Measurements from ENCODE around the gene WDR91.

DNA sequence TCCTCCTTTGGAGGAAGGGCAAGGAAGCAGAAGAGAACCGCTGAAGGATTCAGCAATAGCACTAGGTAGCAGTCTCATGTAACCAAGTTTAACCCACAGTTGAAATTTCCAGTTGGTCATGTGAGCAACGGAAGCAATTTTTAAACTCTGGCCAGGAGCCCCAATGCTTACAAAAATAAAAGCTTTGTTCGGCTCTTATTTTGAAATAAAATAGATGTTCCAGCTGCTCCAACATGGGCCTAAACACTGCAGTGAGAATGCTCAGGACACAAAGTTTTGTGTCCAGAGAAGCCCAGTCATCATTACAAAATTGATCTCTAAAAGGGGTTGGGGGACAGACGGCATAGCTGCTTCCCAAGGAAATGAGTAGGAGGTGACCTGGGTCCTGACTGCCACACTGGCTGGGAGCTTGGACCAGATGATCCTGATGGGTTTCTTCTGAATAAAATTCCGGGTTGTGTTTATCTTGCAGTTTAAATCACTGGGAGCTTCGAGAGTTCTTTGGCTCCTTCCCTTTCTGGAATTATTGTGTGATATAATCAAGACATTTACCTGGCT is 63.9 kb downstream of the WDR91 start:
- TF ChIP-seq, protein P1, sequence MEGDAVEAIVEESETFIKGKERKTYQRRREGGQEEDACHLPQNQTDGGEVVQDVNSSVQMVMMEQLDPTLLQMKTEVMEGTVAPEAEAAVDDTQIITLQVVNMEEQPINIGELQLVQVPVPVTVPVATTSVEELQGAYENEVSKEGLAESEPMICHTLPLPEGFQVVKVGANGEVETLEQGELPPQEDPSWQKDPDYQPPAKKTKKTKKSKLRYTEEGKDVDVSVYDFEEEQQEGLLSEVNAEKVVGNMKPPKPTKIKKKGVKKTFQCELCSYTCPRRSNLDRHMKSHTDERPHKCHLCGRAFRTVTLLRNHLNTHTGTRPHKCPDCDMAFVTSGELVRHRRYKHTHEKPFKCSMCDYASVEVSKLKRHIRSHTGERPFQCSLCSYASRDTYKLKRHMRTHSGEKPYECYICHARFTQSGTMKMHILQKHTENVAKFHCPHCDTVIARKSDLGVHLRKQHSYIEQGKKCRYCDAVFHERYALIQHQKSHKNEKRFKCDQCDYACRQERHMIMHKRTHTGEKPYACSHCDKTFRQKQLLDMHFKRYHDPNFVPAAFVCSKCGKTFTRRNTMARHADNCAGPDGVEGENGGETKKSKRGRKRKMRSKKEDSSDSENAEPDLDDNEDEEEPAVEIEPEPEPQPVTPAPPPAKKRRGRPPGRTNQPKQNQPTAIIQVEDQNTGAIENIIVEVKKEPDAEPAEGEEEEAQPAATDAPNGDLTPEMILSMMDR (IDR thresholded peaks at IDR 0.05 in 2 of 3, conservative IDR thresholded peaks at IDR 0.05 in 1 of 3; ENCODE audit: borderline replicate concordance in 1 of 3, insufficient read depth in 1 of 3, low read depth in 2 of 3, low read length in 2 of 3): no peak
- TF ChIP-seq YY1 (IDR thresholded peaks at IDR 0.05; ENCODE audit: extremely low read depth, insufficient replicate concordance, low read depth, low read length) (no peak), POLR2A (IDR thresholded peaks at IDR 0.05; ENCODE audit: borderline replicate concordance, extremely low read depth, insufficient read depth, insufficient read length) (no peak), SP1 (IDR thresholded peaks at IDR 0.05; ENCODE audit: low read depth) (no peak), CBX3 (IDR thresholded peaks at IDR 0.05; ENCODE audit: low read depth) (no peak), ZNF274 (IDR thresholded peaks at IDR 0.05; ENCODE audit: low read depth, low read length) (no peak), ZBTB33 (IDR thresholded peaks at IDR 0.05; ENCODE audit: extremely low read depth, insufficient replicate concordance, low read length) (no peak), SIN3A (IDR thresholded peaks at IDR 0.05; ENCODE audit: low read depth) (no peak), CEBPB (IDR thresholded peaks at IDR 0.05; ENCODE audit: low read depth) (no peak), JUND (IDR thresholded peaks at IDR 0.05) (no peak)
